H1 (cell line): ENCODE results near the gene TFF2. TPM values are rescaled to one million over a fixed set of nuclear protein-coding genes. Genes with fewer than 3 reads are reported as not detected.

Experiments
- CHD2 ChIP-seq: IDR thresholded peaks from 2 replicates; pipeline ENCODE4 v1.6.1; 2012; ENCODE audit warnings: low read length, improper control_type of control experiment
- NANOG ChIP-seq: IDR thresholded peaks from 2 replicates; pipeline ENCODE4 v1.6.1; 2011; ENCODE audit warnings: low read length, low read depth, mild to moderate bottlenecking, inconsistent platforms; ENCODE audit not compliant: insufficient read depth, poor library complexity, severe bottlenecking
- TAF7 ChIP-seq: optimal IDR thresholded peaks from 2 replicates; pipeline ENCODE3; 2011; ENCODE audit warnings: low read depth, mild to moderate bottlenecking, inconsistent platforms, low read length, moderate library complexity, borderline replicate concordance
- TEAD4 ChIP-seq: IDR thresholded peaks from 2 replicates; pipeline ENCODE4 v1.6.1; 2012; ENCODE audit warnings: low read depth, low read length, inconsistent platforms, mixed read lengths
- polyA plus RNA-seq, 7 experiments: library from polyadenylated mRNA; depleted of rRNA in 3 of 7; stranded (reverse) in 5 of 7; unstranded in 2 of 7; fragments of >200 nt in 5 of 7; fragments of 200-250 nt in 2 of 7; gene quantifications; 1 replicate in 5 of 7; 2 replicates in 1 of 7; 4 replicates in 1 of 7; pipeline versions ENCODE4 v1.2.1 to v1.2.3, GENCODE V29; 2011 to 2013; ENCODE audit warnings: missing spikeins in 2 of 7, mixed read lengths in 2 of 7
- total RNA-seq: library from RNA; stranded (reverse); fragmentation: NEBNext Ultra II Directional; extraction: Animal tissue kit (Norgen Biotek cat#: 25700); gene quantifications from 2 replicates; pipeline ENCODE4 v1.2.1, GENCODE V29; 2021

Gene TFF2
- total and polyA plus RNA-seq, 2 of the 8 experiments (the other 6 are each of a cell fraction or from before 2014, with no cell fraction given), result not detected

DNA sequence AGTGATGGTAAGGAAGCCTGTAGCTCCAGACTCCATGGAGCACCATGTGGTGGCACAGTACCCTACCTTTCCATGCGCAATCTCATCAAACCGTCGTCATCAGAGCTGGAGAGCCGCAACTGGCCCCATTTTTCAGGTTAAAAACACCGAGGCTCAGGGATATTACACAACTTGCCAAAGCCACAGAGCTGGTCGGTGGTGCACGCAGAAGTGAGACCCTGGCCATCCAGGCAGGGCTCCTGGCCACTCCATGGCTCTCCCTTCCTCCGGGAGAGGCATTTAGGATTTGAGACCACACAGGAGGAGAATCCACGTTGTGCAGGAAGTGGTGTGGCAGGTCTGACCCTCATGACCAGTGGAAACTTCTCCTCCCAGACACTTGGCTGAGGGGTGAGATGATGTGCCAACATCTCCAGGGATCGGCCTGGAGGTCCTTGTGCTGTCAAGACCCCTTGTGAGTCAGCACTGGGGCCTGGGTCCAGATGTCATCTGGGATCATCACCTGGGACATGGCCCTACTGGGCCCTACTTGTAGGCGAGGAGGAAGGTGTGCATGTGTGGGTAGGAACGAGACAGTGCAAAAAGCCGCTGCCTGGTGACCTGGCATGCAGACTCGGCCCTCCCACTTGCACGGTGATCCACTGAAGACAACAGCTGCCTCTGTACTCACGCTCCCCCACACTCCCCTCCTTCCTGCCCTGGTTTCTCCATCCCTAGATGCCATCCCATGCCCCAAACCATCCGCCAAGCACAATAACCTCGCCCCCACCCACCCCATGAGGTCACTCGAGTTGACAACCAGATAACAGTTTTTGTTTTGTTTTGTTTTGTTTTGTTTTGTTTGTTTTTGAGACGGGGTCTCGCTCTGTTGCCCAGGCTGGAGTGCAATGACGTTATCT lies 46.0 kb downstream of the TFF2 start (continued):
- TF ChIP-seq TEAD4 (no peak), NANOG (no peak), CHD2 (no peak), TAF7 (no peak)
